SJSA1 (cell line): Measurements from ENCODE around the gene ACTN3. TPM values are rescaled to one million over a fixed set of nuclear protein-coding genes. Genes with fewer than 3 reads are reported as not detected.
"Not testable (repeated sequence)": the region's sequence is repeated elsewhere in the genome, so short reads cannot be mapped to it uniquely, and the experiment has no call there.

Source experiments
- DNase-seq, 2 experiments: peaks; one replicate each; pipeline ENCODE4 v3.0.0-alpha.2; 2015 to 2020; ENCODE audit warnings: low spot score in 2 of 2, low read depth in 1 of 2
- H3K27ac ChIP-seq: fragments of 250-450 bp; sonication (Bioruptor Pico); 2 replicates; pipeline ENCODE4 v1.5.1; 2020; ENCODE audit warnings: mild to moderate bottlenecking, moderate library complexity
- H3K27me3 ChIP-seq: fragments of 250-450 bp; sonication (Bioruptor Pico); replicated peaks from 2 replicates; pipeline ENCODE4 v1.5.1; 2020; ENCODE audit warnings: mild to moderate bottlenecking, moderate library complexity
- H3K36me3 ChIP-seq: fragments of 250-450 bp; sonication (Bioruptor Pico); 2 replicates; pipeline ENCODE4 v1.5.1; 2020; ENCODE audit warnings: mild to moderate bottlenecking
- H3K4me1 ChIP-seq: fragments of 250-450 bp; sonication (Bioruptor Pico); replicated peaks from 2 replicates; pipeline ENCODE4 v1.6.1; 2021; ENCODE audit warnings: mild to moderate bottlenecking
- H3K4me3 ChIP-seq: fragments of 250-450 bp; sonication (Bioruptor Pico); 2 replicates; pipeline ENCODE4 v1.5.1; 2020; ENCODE audit warnings: mild to moderate bottlenecking
- H3K9me3 ChIP-seq: fragments of 250-450 bp; sonication (Bioruptor Pico); replicated peaks from 2 replicates; pipeline ENCODE4 v1.5.1; 2020; ENCODE audit warnings: mild to moderate bottlenecking
- total RNA-seq: library from RNA; depleted of rRNA; stranded (reverse); fragments of >200 nt; shearing (Covaris generic); gene quantifications from 2 replicates; pipeline ENCODE4 v1.2.3, GENCODE V29; 2014

The ACTN3 gene
- total RNA-seq, 1 experiment from 2014 or later: not detected

- Histone ChIP-seq H3K9me3 (no peaks in the 10 kb centered on the region), H3K36me3 (peaks cover 6% of the 10 kb centered on the region; the same call in 1 of the 2 replicates), H3K4me3 (no peak overlapping the region), H3K27ac (no peak overlapping the region), H3K27me3 (no peaks in the 10 kb centered on the region), H3K4me1 (no peaks in the 10 kb centered on the region)
- no peak for DNase-seq
Observed at GRCh38 chr11:66532784-66533183, 13.9 kb upstream of the ACTN3 start.

GRCh38 chr11:66539170-66539869 lies 7.4 kb upstream of the ACTN3 start:
- H3K4me3 ChIP-seq: no peak overlapping the region
- peaks cover 21% of the 10 kb centered on the region for H3K36me3 ChIP-seq
- H3K27me3 ChIP-seq: no peaks in the 10 kb centered on the region

GRCh38 chr11:66539870-66540213 lies 6.9 kb upstream of the ACTN3 start:
- Histone ChIP-seq H3K36me3 (peaks cover 19% of the 10 kb centered on the region), H3K4me3 (no peak overlapping the region), H3K27ac (no peak overlapping the region), H3K4me1 (no peaks in the 10 kb centered on the region), H3K9me3 (no peaks in the 10 kb centered on the region), H3K27me3 (no peaks in the 10 kb centered on the region)
- DNase-seq: no peak

More at GRCh38 chr11:66539170-66539869, 7.4 kb upstream of the ACTN3 start:
- H3K4me1 ChIP-seq: no peaks in the 10 kb centered on the region
- H3K9me3 ChIP-seq: no peaks in the 10 kb centered on the region
- no peak for DNase-seq
- H3K27ac ChIP-seq: no peak overlapping the region

GRCh38 chr11:66540598-66540997 lies 6.1 kb upstream of the ACTN3 start:
- H3K36me3 ChIP-seq: peaks cover 18% of the 10 kb centered on the region
- not testable (repeated sequence) for H3K4me3 ChIP-seq, H3K9me3 ChIP-seq, H3K27me3 ChIP-seq, H3K4me1 ChIP-seq, H3K27ac ChIP-seq, DNase-seq

GRCh38 chr11:66541892-66542291 lies 4.8 kb upstream of the ACTN3 start:
- no peak overlapping the region for H3K4me3 ChIP-seq
- H3K27ac ChIP-seq: no peak overlapping the region
- peaks cover 9% of the 10 kb centered on the region for H3K4me1 ChIP-seq
- H3K27me3 ChIP-seq: no peaks in the 10 kb centered on the region
- H3K36me3 ChIP-seq: peaks cover 18% of the 10 kb centered on the region
- no peaks in the 10 kb centered on the region for H3K9me3 ChIP-seq
- DNase-seq: no peak

- Histone ChIP-seq H3K27ac (no peak overlapping the region), H3K27me3 (no peaks in the 10 kb centered on the region), H3K4me1 (peaks cover 9% of the 10 kb centered on the region), H3K4me3 (no peak overlapping the region), H3K36me3 (peaks cover 18% of the 10 kb centered on the region), H3K9me3 (no peaks in the 10 kb centered on the region)
- DNase-seq: no peak
Observed at GRCh38 chr11:66542362-66542761, 4.3 kb upstream of the ACTN3 start.

- Histone ChIP-seq H3K36me3 (peaks cover 18% of the 10 kb centered on the region), H3K4me1 (peaks cover 9% of the 10 kb centered on the region), H3K9me3 (no peaks in the 10 kb centered on the region), H3K27me3 (no peaks in the 10 kb centered on the region), H3K27ac (no peak overlapping the region), H3K4me3 (no peak overlapping the region)
- DNase-seq: no peak
Observed at GRCh38 chr11:66543263-66544107, 3.2 kb upstream of the ACTN3 start.

GRCh38 chr11:66544952-66545351 lies 1.8 kb upstream of the ACTN3 start:
- not testable (repeated sequence) for H3K4me1 ChIP-seq, H3K27me3 ChIP-seq, DNase-seq, H3K27ac ChIP-seq, H3K9me3 ChIP-seq, H3K36me3 ChIP-seq
- peak overlapping the region; percentile 68 for H3K4me3 ChIP-seq

GRCh38 chr11:66545701-66546367 lies 869 bp upstream of the ACTN3 start, which contains the start of gene ZDHHC24:
TSS of gene ZDHHC24 (minus strand) at chr11:66546048. CDS start at chr11:66546003, 45 bp downstream.
- DNase-seq: peak; percentile 99 to 100
- peak within 1 kb of the TSS; percentile 68 for H3K4me3 ChIP-seq
- H3K27ac ChIP-seq: peak within 1 kb of the TSS; percentile 31

GRCh38 chr11:66546966-66547661 lies 411 bp downstream of the ACTN3 start:
- Histone ChIP-seq H3K9me3 (no peaks in the 10 kb centered on the region), H3K4me3 (no peak overlapping the region), H3K27me3 (no peaks in the 10 kb centered on the region; the same call in 1 of the 2 replicates), H3K4me1 (peaks cover 9% of the 10 kb centered on the region), H3K36me3 (peaks cover 2% of the 10 kb centered on the region; the same call in 1 of the 2 replicates), H3K27ac (no peak overlapping the region)
- no peak for DNase-seq

More at GRCh38 chr11:66545701-66546367, 869 bp upstream of the ACTN3 start, which contains the start of gene ZDHHC24:
- peaks cover 5% of the 10 kb centered on the region for H3K36me3 ChIP-seq
- peaks cover 9% of the 10 kb centered on the region for H3K4me1 ChIP-seq
- no peaks in the 10 kb centered on the region for H3K9me3 ChIP-seq
- H3K27me3 ChIP-seq: no peaks in the 10 kb centered on the region; the same call in 1 of the 2 replicates

GRCh38 chr11:66547662-66548009 lies 933 bp downstream of the ACTN3 start:
- no peak for DNase-seq
- H3K9me3 ChIP-seq: no peaks in the 10 kb centered on the region
- no peaks in the 10 kb centered on the region for H3K36me3 ChIP-seq
- H3K27ac ChIP-seq: no peak overlapping the region
- no peaks in the 10 kb centered on the region; the same call in 1 of the 2 replicates for H3K27me3 ChIP-seq
- H3K4me1 ChIP-seq: peaks cover 9% of the 10 kb centered on the region
- H3K4me3 ChIP-seq: no peak overlapping the region

- peaks cover 9% of the 10 kb centered on the region for H3K4me1 ChIP-seq
- H3K4me3 ChIP-seq: no peak overlapping the region
- DNase-seq: no peak
- H3K27me3 ChIP-seq: no peaks in the 10 kb centered on the region; the same call in 1 of the 2 replicates
- no peak overlapping the region for H3K27ac ChIP-seq
- no peaks in the 10 kb centered on the region for H3K36me3 ChIP-seq
- no peaks in the 10 kb centered on the region for H3K9me3 ChIP-seq
Observed at GRCh38 chr11:66548041-66548440, 1.3 kb downstream of the ACTN3 start.
